DND-41 (cell line): ENCODE data around the gene DDX25.
A peak's percentile ranks its signal among the peaks of the same experiment; 100 is the strongest.

ENCODE experiments used
- ATAC-seq: fragments of 200-7000 bp; cut with Tn5 transposase; 3 replicates; pipeline ENCODE4 v1.9.1; 2021; ENCODE audit warnings: low read depth; ENCODE audit not compliant: insufficient read depth
- DNase-seq: peaks from one replicate; pipeline ENCODE4 v3.0.0-alpha.2; 2020
- H2AFZ ChIP-seq: 2 replicates; pipeline ENCODE4 v1.6.0; 2012; ENCODE audit warnings: low read depth, low read length
- H3K27ac ChIP-seq: 2 replicates; pipeline ENCODE4 v1.5.1; 2012; ENCODE audit warnings: low read length, inconsistent platforms
- H3K27me3 ChIP-seq: fragments of 200-600 bp; sonication (generic); 2 replicates; pipeline ENCODE4 v1.6.0; 2012; ENCODE audit warnings: low read length, mild to moderate bottlenecking, inconsistent platforms; ENCODE audit not compliant: insufficient read depth, poor library complexity
- H3K36me3 ChIP-seq: 2 replicates; pipeline ENCODE4 v1.5.1; 2012; ENCODE audit warnings: low read length, inconsistent platforms; ENCODE audit not compliant: insufficient read depth
- H3K4me1 ChIP-seq: 2 replicates; pipeline ENCODE4 v1.5.1; 2012; ENCODE audit warnings: mild to moderate bottlenecking, low read length; ENCODE audit not compliant: insufficient read depth
- H3K4me2 ChIP-seq: 2 replicates; pipeline ENCODE4 v1.6.0; 2012; ENCODE audit warnings: mild to moderate bottlenecking, moderate library complexity, low read length, inconsistent platforms; ENCODE audit not compliant: insufficient read depth
- H3K4me3 ChIP-seq, 2 experiments: fragments of 200-600 bp in 1 of 2; shearing (Covaris generic) in 1 of 2; 2 replicates each; pipeline ENCODE4 v1.5.1; 2012 to 2016; ENCODE audit warnings: inconsistent platforms in 2 of 2, low read length in 2 of 2, mild to moderate bottlenecking in 2 of 2, low read depth in 1 of 2, moderate library complexity in 1 of 2
- H3K79me2 ChIP-seq: 2 replicates; pipeline ENCODE4 v1.6.0; 2012; ENCODE audit warnings: low read length, inconsistent platforms; ENCODE audit not compliant: insufficient read depth
- H3K9ac ChIP-seq: 2 replicates; pipeline ENCODE4 v1.6.0; 2012; ENCODE audit warnings: low read depth, mild to moderate bottlenecking, inconsistent platforms, low read length, moderate library complexity
- H3K9me3 ChIP-seq: 2 replicates; pipeline ENCODE4 v1.5.1; 2012; ENCODE audit warnings: low read length, moderate library complexity, mild to moderate bottlenecking, inconsistent platforms; ENCODE audit not compliant: insufficient read depth, severe bottlenecking
- H4K20me1 ChIP-seq: 2 replicates; pipeline ENCODE4 v1.6.0; 2012; ENCODE audit warnings: low read length; ENCODE audit not compliant: insufficient read depth
- EZH2 ChIP-seq: IDR thresholded peaks from 3 replicates; pipeline ENCODE4 v1.6.1; 2012; ENCODE audit warnings: borderline replicate concordance, low read depth, mild to moderate bottlenecking, moderate library complexity, low read length, inconsistent platforms; ENCODE audit not compliant: severe bottlenecking
- TF ChIP-seq, protein P1 (sequence below): IDR thresholded peaks from 2 replicates; pipeline ENCODE4 v1.5.1; 2012; ENCODE audit warnings: borderline replicate concordance, low read length, moderate library complexity, mild to moderate bottlenecking; ENCODE audit not compliant: poor library complexity, severe bottlenecking; ENCODE audit errors: extremely low read depth

DDX25 gene

DNA sequence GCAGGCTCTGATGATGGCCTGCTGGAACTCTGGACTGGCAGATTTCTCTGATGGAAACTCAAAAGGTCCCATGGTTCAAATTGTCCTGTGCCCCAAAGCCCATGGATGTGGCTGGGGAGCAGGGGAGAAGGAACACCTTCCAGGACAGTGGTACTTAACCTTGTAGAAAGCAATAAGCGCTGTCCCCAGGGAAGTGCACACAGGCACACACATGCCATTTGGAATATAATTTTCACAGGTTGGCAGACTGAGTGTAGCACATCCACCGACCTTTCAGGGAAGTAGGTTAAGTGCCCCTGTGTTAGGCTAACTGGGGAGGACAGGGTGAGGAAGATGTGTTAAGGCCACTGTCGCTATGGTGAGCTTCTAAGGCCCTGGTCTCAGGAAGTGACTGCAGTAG, 17.8 kb downstream of the DDX25 start:
- H3K4me1 ChIP-seq = no peaks in the 10 kb centered on the region
- H3K9ac ChIP-seq = no peak overlapping the region
- no peak overlapping the region for H2AFZ ChIP-seq
- ATAC-seq (no peak), DNase-seq (no peak)
- no peak overlapping the region for H3K4me2 ChIP-seq
- H3K79me2 ChIP-seq = no peaks in the 10 kb centered on the region
- no peaks in the 10 kb centered on the region for H3K36me3 ChIP-seq
- H3K27me3 ChIP-seq = peaks cover 6% of the 10 kb centered on the region
- H3K9me3 ChIP-seq = no peaks in the 10 kb centered on the region
- H4K20me1 ChIP-seq = no peaks in the 10 kb centered on the region
- no peak overlapping the region for H3K27ac ChIP-seq
- TF ChIP-seq, protein P1, sequence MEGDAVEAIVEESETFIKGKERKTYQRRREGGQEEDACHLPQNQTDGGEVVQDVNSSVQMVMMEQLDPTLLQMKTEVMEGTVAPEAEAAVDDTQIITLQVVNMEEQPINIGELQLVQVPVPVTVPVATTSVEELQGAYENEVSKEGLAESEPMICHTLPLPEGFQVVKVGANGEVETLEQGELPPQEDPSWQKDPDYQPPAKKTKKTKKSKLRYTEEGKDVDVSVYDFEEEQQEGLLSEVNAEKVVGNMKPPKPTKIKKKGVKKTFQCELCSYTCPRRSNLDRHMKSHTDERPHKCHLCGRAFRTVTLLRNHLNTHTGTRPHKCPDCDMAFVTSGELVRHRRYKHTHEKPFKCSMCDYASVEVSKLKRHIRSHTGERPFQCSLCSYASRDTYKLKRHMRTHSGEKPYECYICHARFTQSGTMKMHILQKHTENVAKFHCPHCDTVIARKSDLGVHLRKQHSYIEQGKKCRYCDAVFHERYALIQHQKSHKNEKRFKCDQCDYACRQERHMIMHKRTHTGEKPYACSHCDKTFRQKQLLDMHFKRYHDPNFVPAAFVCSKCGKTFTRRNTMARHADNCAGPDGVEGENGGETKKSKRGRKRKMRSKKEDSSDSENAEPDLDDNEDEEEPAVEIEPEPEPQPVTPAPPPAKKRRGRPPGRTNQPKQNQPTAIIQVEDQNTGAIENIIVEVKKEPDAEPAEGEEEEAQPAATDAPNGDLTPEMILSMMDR = no peak
- TF ChIP-seq EZH2 = no peak
- no peak overlapping the region for H3K4me3 ChIP-seq

DNA sequence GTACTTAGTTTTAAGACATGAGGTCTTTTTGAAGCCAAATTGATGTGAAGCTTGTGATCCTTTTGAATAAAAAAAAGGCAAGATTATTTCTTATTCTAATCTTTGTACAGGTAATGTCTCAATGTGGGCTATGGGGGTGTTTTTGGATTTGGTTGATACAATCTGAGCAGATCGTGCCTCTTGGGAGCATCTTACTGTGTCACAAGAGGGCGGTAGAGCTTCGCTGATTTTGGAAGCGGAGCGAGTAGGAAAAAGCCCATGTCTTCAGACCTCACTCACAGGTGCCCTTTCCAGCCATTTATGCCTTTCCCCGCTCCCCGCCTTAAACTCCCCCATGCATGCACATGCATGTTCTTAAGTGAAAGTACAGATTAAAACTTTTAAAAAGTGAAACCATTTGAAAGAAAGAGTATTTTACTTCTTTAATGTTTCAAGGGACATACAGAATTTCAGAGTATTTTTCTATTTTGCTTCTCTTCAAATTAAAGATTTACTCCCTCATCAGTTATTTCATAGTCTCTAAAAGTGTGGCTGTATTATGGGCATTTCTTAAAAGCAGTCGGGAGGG, 18.8 kb downstream of the DDX25 start:
- peak; percentile 97 for ATAC-seq
- no peak overlapping the region for H3K4me2 ChIP-seq
- no peaks in the 10 kb centered on the region for H3K79me2 ChIP-seq
- no peaks in the 10 kb centered on the region for H3K9me3 ChIP-seq
- H3K4me1 ChIP-seq = no peaks in the 10 kb centered on the region
- no peak overlapping the region for H3K4me3 ChIP-seq
- TF ChIP-seq, protein P1 = peak; percentile 87
- no peak for TF ChIP-seq EZH2
- H4K20me1 ChIP-seq = no peaks in the 10 kb centered on the region
- H3K27me3 ChIP-seq = peaks cover 3% of the 10 kb centered on the region
- no peak overlapping the region for H2AFZ ChIP-seq
- H3K36me3 ChIP-seq = no peaks in the 10 kb centered on the region
- no peak overlapping the region for H3K27ac ChIP-seq
- no peak overlapping the region for H3K9ac ChIP-seq
- DNase-seq = peak; percentile 76

DNA sequence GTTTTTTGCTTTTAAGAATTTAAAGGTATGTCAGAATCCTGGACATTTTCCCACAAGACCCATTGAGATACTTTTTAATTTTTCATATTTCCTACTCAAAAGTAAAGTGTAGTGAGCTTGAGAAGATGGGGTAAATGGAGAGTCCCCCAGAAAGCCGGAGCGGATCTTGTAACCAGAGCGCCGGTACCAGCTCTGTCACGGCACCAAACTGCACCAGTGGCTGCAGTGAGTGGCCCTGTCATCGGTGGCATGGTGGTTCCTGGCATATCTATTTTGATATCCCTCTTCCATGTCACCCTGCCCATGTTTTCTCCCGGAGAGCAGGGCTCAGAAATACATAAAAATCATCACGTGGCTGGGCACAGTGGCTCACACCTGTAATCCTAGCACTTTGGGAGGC, 19.3 kb downstream of the DDX25 start:
- H3K27me3 ChIP-seq = peaks cover 2% of the 10 kb centered on the region
- no peaks in the 10 kb centered on the region for H3K79me2 ChIP-seq
- no peak overlapping the region for H3K4me2 ChIP-seq
- no peak overlapping the region for H3K4me3 ChIP-seq
- no peaks in the 10 kb centered on the region for H4K20me1 ChIP-seq
- H3K9ac ChIP-seq = no peak overlapping the region
- no peak overlapping the region for H3K27ac ChIP-seq
- no peaks in the 10 kb centered on the region for H3K4me1 ChIP-seq
- no peak for DNase-seq
- no peak for TF ChIP-seq EZH2
- TF ChIP-seq, protein P1 = no peak
- no peaks in the 10 kb centered on the region for H3K9me3 ChIP-seq
- no peaks in the 10 kb centered on the region for H3K36me3 ChIP-seq
- no peak for ATAC-seq
- no peak overlapping the region for H2AFZ ChIP-seq
